MM.1S (cell line): ENCODE data around the gene PCSK4.

ENCODE experiments used
- CTCF ChIP-seq: fragments of 300-600 bp; sonication (generic); IDR thresholded peaks from 2 replicates; pipeline ENCODE4 v1.5.1; 2016; ENCODE audit warnings: antibody characterized with exemption, low read length, mixed read lengths
- EZH2 ChIP-seq: fragments of 300-600 bp; sonication (generic); optimal IDR thresholded peaks from 2 replicates; pipeline ENCODE3; 2017; ENCODE audit warnings: low read depth, mild to moderate bottlenecking, antibody characterized with exemption, low read length, mixed read lengths

- TF ChIP-seq CTCF (no peak), EZH2 (no peak)
Observed at GRCh38 chr19:1496714-1497577, 6.8 kb upstream of the PCSK4 start.
